ENCODE results near the gene ACVR1. TPM values are rescaled to one million over a fixed set of nuclear protein-coding genes. Genes with fewer than 3 reads are reported as not detected.

Gene ACVR1
- total and polyA plus RNA-seq, 2 donors (not counting 3 experiments of a cell fraction or from before 2014, with no cell fraction given): 24.8 to 33.6 TPM

- no peak for DNase-seq (ENCODE audit: low read depth, low spot score)
- no peak for FAIRE-seq
- no peak overlapping the region for H3K27ac ChIP-seq (ENCODE audit: insufficient read depth, low read depth, low read length)
Measured at GRCh38 chr2:157696036-157696435, 180.1 kb downstream of the ACVR1 start.

GRCh38 chr2:157692768-157693167 is 183.4 kb downstream of the ACVR1 start:
- H3K36me3 ChIP-seq (ENCODE audit: control insufficient read depth in 2 of 2, extremely low read depth in 1 of 2, insufficient read depth in 2 of 2, low read length in 2 of 2): no peaks in the 10 kb centered on the region
- FAIRE-seq (no peak), DNase-seq (ENCODE audit: low read depth, low spot score) (no peak)
- no peaks in the 10 kb centered on the region for H3K4me1 ChIP-seq (ENCODE audit: control insufficient read depth, extremely low read depth, insufficient read depth, low read length)
- no peaks in the 10 kb centered on the region for H3K27me3 ChIP-seq (ENCODE audit: control insufficient read depth in 2 of 2, insufficient read depth in 2 of 2, low read length in 2 of 2)
- dilution Hi-C loops (cut with MboI; ENCODE audit: extremely low pct_ligation_motif_present, low sequenced_read_pairs): no loop called here
- no peaks in the 10 kb centered on the region for H3K9me3 ChIP-seq (replicated peaks; ENCODE audit: control insufficient read depth, insufficient read depth, low read length)
- no peaks in the 10 kb centered on the region for H3K9me1 ChIP-seq (replicated peaks; ENCODE audit: control insufficient read depth, extremely low read depth, insufficient read depth, low read length)
- CTCF ChIA-PET: no interaction called here
- intact Hi-C loops (cut with micrococcal nuclease): no loop called here
- no peaks in the 10 kb centered on the region for H3K79me2 ChIP-seq (ENCODE audit: control insufficient read depth, insufficient read depth, low read length)
- no peak overlapping the region for H3K4me2 ChIP-seq (ENCODE audit: insufficient read depth, low read length)
- POLR2A ChIA-PET: no interaction called here
- H3K9ac ChIP-seq (replicated peaks; ENCODE audit: extremely low read depth, insufficient read depth, low read length): no peak overlapping the region
- no peaks in the 10 kb centered on the region for H4K20me1 ChIP-seq (replicated peaks; ENCODE audit: control insufficient read depth, extremely low read depth, insufficient read depth, low read length)
- TF ChIP-seq POLR2AphosphoS5 (IDR thresholded peaks at IDR 0.05; ENCODE audit: insufficient read depth, low read depth, low read length) (no peak), MAX (IDR thresholded peaks at IDR 0.05; ENCODE audit: insufficient read depth, insufficient read length) (no peak), POLR2A (IDR thresholded peaks at IDR 0.05; ENCODE audit: low read depth, low read length) (no peak), FOS (IDR thresholded peaks at IDR 0.05; ENCODE audit: borderline replicate concordance, insufficient read depth, low read length) (no peak), EZH2 (IDR thresholded peaks at IDR 0.05; ENCODE audit: borderline replicate concordance, low read depth, low read length, severe bottlenecking) (no peak), JUN (IDR thresholded peaks at IDR 0.05; ENCODE audit: borderline replicate concordance, insufficient read depth, insufficient read length, low read depth) (no peak), CTCF (IDR thresholded peaks at IDR 0.05; ENCODE audit: extremely low read depth in 1 of 2, insufficient read depth in 1 of 2, low read depth in 1 of 2, low read length in 2 of 2) (no peak), MYC (IDR thresholded peaks at IDR 0.05; ENCODE audit: low read depth, low read length) (no peak), GATA2 (IDR thresholded peaks at IDR 0.05; ENCODE audit: insufficient read depth, insufficient read length, low read depth, low read length) (no peak)
- no peak overlapping the region for H2AFZ ChIP-seq (ENCODE audit: low read depth, low read length)
- H3K4me3 ChIP-seq (replicated peaks in 1 of 3; ENCODE audit: insufficient read depth in 1 of 3, low read depth in 1 of 3, low read length in 3 of 3): no peak overlapping the region
- H3K27ac ChIP-seq (ENCODE audit: insufficient read depth, low read depth, low read length): no peak overlapping the region
- no TSS peak for BruUV-seq (replicated peaks)

More at GRCh38 chr2:157696036-157696435, 180.1 kb downstream of the ACVR1 start:
- no TSS peak for BruUV-seq (replicated peaks)
- dilution Hi-C loops (cut with MboI; ENCODE audit: extremely low pct_ligation_motif_present, low sequenced_read_pairs) (no loop called here), intact Hi-C loops (cut with micrococcal nuclease) (no loop called here)
- H2AFZ ChIP-seq (ENCODE audit: low read depth, low read length): no peak overlapping the region
- H3K79me2 ChIP-seq (ENCODE audit: control insufficient read depth, insufficient read depth, low read length): no peaks in the 10 kb centered on the region
- H3K4me2 ChIP-seq (ENCODE audit: insufficient read depth, low read length): no peak overlapping the region
- no peaks in the 10 kb centered on the region for H3K27me3 ChIP-seq (ENCODE audit: control insufficient read depth in 2 of 2, insufficient read depth in 2 of 2, low read length in 2 of 2)
- H3K9ac ChIP-seq (replicated peaks; ENCODE audit: extremely low read depth, insufficient read depth, low read length): no peak overlapping the region
- no peaks in the 10 kb centered on the region for H3K36me3 ChIP-seq (ENCODE audit: control insufficient read depth in 2 of 2, extremely low read depth in 1 of 2, insufficient read depth in 2 of 2, low read length in 2 of 2)
- no peaks in the 10 kb centered on the region for H3K9me3 ChIP-seq (replicated peaks; ENCODE audit: control insufficient read depth, insufficient read depth, low read length)
- H3K4me3 ChIP-seq (replicated peaks in 1 of 3; ENCODE audit: insufficient read depth in 1 of 3, low read depth in 1 of 3, low read length in 3 of 3): no peak overlapping the region
- H3K9me1 ChIP-seq (replicated peaks; ENCODE audit: control insufficient read depth, extremely low read depth, insufficient read depth, low read length): no peaks in the 10 kb centered on the region
- no peaks in the 10 kb centered on the region for H3K4me1 ChIP-seq (ENCODE audit: control insufficient read depth, extremely low read depth, insufficient read depth, low read length)
- TF ChIP-seq MYC (IDR thresholded peaks at IDR 0.05; ENCODE audit: low read depth, low read length): no peak
- no peak for TF ChIP-seq POLR2A (IDR thresholded peaks at IDR 0.05; ENCODE audit: low read depth, low read length)
- TF ChIP-seq JUN (IDR thresholded peaks at IDR 0.05; ENCODE audit: borderline replicate concordance, insufficient read depth, insufficient read length, low read depth): no peak
- no peak for TF ChIP-seq POLR2AphosphoS5 (IDR thresholded peaks at IDR 0.05; ENCODE audit: insufficient read depth, low read depth, low read length)
- TF ChIP-seq FOS (IDR thresholded peaks at IDR 0.05; ENCODE audit: borderline replicate concordance, insufficient read depth, low read length): no peak
- H4K20me1 ChIP-seq (replicated peaks; ENCODE audit: control insufficient read depth, extremely low read depth, insufficient read depth, low read length): no peaks in the 10 kb centered on the region
- POLR2A ChIA-PET: no interaction called here
- CTCF ChIA-PET: no interaction called here

All from endothelial cell of umbilical vein (primary cell).